HG02938 (cell line): ENCODE data around the gene SLC9C2.
A peak's percentile ranks its signal among the peaks of the same experiment; 100 is the strongest.
"Not testable (repeated sequence)": the region's sequence is repeated elsewhere in the genome, so short reads cannot be mapped to it uniquely, and the experiment has no call there.

Source experiments
- ATAC-seq: cut with Tn5 transposase; IDR thresholded peaks from one replicate; pipeline ENCODE4 v1.9.1; 2021; ENCODE audit warnings: mild to moderate bottlenecking, moderate library complexity; ENCODE audit not compliant: unreplicated experiment

SLC9C2 gene

GRCh38 chr1:173489929-173490328 is 112.9 kb downstream of the SLC9C2 start:
- ATAC-seq = no peak

DNA sequence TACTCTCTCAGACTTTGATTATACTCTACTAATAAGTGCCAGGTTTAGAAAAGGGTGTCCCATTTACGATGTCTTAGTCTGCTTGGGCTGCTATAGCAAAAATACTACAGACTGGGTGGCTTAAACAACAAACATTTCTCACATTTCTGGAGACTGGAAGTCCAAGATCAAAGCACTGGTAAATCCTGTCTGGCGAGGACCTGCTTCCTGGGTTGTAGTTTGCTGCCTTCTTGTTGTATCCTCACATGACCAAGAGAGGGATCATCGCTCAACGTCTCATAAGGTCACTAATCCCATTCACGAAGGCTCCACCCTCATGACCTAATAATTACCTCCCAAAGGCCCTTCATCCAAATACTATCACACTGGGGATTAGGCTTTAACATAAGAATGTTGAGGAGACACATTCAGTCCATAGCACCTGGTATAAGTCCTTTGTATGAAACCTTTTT is 113.7 kb downstream of the SLC9C2 start:
- ATAC-seq = no peak

DNA sequence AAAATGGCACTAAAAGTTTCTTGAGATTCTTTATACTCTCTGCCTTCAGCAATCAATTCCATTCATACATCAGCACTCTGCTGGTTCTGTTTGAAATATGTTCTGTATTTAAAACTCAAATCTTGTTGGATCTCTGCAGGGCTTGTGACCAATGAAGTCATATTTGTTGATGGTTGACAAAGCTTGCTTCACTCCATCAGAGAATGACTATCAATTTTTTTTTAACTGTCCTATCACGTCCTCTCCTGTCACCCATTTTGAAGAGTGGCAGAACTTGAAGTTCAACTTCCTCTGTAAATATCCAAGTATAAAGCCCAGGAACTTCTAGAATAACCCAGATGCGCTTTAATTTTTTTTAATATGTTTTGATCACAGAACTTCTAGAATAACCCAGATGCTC is 114.9 kb downstream of the SLC9C2 start:
- ATAC-seq = no peak

DNA sequence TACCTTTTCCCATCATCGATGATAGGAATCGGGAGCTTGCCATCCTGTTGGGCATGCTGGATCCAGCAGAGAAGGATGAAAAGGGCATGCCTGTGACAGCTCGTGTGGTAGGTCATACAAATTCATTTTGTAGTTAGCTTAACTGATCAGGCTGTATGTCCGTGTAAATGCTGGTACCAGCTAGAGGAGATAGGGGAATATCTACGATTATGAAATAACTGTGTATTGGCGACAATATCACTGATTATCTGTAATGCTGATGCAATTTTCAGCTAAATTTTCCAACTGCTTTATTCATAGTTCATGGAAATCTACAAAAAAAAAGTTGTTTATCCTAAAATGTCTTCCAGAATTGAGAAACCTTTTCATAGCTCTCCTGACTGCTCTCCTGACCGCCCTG is 117.5 kb downstream of the SLC9C2 start:
- ATAC-seq = no peak

GRCh38 chr1:173484276-173484675 is 118.6 kb downstream of the SLC9C2 start:
- ATAC-seq = no peak

DNA sequence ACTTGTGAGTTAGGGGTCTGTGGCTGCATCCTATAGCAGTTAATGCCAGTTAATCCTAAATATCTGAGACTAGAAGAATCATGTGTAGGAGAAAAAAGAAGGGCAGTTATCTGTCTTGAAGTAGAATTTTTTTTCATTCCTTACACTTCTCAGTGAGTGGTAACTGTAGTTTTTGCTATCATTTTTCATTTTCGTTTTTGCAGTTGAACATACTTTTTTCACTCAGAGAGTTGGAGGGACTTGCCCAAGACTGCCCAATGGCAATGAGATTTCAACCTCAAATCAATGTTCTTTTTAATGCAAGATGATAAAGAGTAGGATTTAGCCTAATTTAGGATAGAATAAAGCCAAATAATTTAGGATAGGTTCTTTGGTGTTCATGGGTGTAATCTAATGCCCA is 120.2 kb downstream of the SLC9C2 start:
- no peak for ATAC-seq

DNA sequence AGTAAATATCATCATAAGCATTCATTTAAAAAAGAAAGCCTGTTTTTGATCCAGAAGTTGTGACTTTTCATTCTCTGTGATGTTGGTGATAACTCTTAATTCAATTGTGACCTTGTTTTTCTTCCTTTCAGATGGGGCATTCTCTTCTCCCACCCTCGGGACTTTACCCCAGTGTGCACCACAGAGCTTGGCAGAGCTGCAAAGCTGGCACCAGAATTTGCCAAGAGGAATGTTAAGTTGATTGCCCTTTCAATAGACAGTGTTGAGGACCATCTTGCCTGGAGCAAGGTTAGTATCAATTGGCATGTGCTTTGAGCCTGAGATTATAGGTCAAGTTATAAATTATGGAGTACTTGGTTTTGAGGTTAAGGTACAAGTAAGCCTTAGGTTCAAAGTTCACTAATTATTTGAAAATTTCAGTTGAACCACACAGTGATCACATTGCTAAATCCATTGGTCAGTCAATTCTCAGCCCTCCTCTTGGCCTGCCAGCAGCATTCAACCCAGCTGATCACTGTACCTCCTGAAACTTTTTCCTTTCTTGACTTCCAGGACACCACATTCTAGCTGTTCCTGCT is 121.6 kb downstream of the SLC9C2 start:
- no peak for ATAC-seq

- ATAC-seq = no peak
Observed at GRCh38 chr1:173479649-173480048, 123.2 kb downstream of the SLC9C2 start.

DNA sequence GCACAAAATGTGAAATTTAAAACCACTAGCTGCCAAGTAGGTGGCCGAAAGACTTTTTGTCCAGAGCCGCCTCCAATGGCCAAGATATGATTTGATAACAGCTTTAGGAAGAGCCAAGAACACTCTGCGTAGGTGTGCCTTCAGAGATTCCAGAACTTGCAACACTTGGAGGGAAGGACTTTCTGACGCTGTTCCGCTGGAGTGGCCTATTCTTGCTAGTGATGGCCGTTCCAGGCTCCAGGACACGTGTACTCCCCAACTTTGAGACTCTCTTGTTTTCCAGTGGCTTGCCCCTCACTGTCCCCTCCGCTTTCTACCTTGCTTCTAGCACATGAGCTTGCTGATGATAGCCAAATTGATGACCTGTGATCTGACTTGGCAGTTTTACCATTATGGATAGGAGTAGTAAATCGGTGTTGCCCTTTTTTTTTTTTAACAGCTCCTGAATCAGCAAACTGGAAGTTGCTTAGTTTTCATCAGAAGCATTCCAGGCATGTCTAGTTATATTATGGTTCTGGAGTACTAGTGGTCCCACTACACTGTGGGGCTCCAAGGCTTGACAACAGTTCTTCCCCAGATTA is 124.7 kb downstream of the SLC9C2 start:
- no peak for ATAC-seq

- ATAC-seq = peak; percentile 55
Observed at GRCh38 chr1:173477286-173478093, 125.4 kb downstream of the SLC9C2 start, which contains the start of gene PRDX6. Gene PRDX6, plus strand, starts transcription at chr1:173477335. Its CDS starts 63 bp downstream, at chr1:173477398.

GRCh38 chr1:173476665-173477285 is 126.1 kb downstream of the SLC9C2 start:
- peak; percentile 93 for ATAC-seq

GRCh38 chr1:173476197-173476664 is 126.6 kb downstream of the SLC9C2 start:
- no peak for ATAC-seq

- no peak for ATAC-seq
Observed at GRCh38 chr1:173475564-173476196, 127.2 kb downstream of the SLC9C2 start.

DNA sequence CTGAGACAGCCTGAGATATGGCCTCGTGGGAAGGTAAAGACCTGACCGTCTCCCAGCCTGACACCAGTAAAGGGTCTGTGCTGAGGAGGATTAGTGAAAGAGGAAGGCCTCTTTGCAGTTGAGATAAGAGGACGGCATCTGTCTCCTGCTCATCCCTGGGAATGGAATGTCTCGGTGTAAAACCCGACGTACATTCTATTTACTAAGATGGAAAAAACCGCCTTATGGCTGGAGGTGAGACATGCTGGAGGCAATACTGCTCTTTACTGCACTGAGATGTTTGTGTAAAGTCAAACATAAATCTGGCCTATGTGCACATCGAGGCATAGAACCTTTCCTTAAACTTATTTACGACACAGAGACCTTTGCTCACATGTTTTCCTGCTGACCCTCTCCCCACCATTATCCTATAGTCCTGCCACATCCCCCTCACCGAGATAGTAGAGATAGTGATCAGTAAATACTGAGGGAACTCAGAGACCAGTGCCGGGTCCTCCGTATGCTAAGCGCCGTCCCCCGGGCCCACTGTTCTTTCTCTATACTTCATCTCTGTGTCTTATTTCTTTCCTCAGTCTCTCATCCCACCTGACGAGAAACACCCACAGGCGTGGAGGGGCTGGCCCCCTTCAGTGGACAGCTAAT is 128.0 kb downstream of the SLC9C2 start:
- ATAC-seq = not testable (repeated sequence)

DNA sequence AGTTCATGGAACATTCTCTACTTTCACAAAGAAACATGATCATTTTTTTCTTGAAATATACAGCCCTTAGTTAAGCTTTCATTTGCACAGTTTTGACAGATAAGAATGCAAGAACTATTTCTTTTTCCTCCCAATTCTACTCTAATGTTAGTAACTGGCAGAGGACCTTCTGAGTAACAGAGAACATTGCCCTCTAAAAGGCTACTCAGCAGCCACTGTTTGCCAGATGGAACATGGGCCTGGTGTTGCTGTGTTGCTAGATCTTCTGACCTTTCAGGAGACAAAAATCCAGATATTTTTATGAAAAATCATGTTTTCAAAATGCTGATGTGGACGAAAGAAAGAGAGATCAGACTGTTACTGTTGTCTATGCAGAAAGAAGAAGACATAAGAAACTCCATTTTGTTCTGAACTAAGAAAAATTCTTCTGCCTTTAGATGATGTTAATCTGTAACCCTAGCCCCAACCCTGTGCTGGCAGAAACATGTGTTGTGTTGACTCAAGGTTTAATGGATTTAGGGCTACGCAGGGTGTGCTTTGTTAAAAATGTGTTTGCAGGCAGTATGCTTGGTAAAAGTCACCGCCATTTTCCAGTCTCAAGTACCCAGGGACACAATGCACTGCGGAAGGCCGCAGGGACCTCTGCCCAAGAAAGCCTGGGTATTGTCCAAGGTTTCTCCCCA is 128.6 kb downstream of the SLC9C2 start:
- no peak for ATAC-seq

DNA sequence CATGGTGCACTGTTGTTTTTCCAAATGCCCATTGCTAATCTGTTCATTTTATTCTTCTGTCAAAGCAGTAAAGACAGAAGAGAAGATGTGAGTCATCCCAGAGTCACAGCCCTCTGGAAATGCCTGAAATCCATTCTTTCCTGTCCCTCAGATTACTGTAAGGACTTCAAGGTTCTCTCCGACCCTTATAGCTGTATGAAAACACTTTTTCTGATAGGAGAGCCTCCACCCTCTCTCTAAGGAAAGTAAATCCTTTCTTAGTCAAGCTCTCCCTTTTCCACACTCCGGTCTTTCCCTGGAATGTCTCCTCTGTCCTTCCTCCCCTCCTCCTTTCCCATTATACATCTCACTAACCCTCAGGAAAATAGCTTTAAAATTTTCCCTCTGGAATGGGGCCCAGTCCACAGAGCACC is 129.3 kb downstream of the SLC9C2 start:
- no peak for ATAC-seq

DNA sequence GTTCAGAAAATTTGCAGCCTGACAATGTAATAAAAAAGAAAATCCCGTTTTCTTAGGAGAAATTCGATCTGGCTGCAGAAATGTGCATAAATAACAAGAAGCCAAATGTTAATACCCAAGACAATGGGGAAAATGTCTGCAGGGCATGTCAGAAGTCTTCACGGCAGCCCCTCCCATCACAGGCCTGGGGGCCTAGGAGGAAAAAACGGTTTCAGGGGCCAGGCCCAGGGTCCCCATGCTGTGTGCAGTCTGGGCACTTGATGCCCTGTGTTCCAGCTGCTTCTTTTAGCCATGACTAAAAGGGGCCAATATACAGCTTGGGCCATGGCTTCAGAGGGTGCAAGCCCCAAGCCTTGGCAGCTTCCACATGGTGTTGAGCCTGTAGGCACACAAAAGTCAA is 132.3 kb downstream of the SLC9C2 start:
- no peak for ATAC-seq

DNA sequence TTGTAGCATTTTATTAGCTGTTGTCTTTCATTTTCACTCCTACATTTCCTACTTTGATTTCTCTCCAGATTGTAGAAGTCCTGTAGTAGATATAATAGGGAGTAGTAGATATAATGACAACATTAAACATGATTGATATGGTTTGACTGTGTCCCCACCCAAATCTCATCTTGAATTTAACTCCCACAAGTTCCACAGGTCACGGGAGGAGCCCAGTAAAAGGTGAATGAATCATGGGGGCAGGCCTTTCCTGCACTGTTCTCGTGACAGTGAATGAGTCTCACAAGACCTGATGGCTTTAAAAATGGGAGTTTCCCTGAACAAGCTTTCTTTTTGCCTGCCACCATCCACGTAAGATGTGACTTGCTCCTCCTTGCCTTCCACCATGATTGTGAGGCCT is 133.2 kb downstream of the SLC9C2 start:
- ATAC-seq = no peak

DNA sequence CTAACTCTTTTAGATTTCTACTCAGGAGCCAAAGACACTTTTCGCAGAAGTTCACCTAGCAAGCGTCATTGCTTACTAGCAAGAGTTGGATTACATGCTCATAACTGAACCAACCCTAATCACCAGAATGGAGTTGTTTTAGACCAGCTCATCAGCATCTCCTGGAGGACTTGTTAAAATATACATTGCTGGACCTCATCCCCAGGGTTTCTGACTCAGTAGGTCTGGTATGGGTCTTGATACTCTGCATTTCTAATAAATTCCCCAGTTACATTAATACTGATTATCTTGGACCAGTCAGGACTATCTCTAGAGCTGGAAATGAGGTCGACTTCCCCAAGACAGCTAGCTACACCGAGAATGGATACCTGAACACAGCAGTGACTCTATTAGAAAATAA is 135.4 kb downstream of the SLC9C2 start:
- ATAC-seq = no peak

DNA sequence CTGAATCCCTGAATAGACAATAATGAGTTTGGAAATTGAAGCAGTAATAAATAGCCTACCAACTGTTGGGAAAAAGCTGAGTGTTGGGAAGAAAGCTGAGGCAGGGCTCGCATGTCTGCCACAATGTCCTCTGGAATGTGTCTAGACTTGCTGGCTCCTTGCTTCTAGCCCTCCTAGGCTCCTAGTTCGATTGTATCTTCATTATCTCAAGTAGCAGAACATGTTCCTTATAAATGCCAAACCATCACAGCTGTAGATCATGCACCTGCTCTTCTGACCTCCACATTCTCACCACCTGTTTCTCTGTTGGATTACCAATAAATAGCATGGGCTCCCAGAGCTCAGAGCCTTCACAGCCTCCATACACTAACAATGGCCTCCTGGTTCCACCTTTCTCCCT is 138.7 kb downstream of the SLC9C2 start:
- ATAC-seq = not testable (repeated sequence)
